ENCODE results near the gene CFAP53. TPM values are rescaled to one million over a fixed set of nuclear protein-coding genes. Genes with fewer than 3 reads are reported as not detected.

CFAP53 gene
- total RNA-seq, 4 donors from 2014 or later, result 0.37 to 1.3 TPM; not detected in 2

DNA sequence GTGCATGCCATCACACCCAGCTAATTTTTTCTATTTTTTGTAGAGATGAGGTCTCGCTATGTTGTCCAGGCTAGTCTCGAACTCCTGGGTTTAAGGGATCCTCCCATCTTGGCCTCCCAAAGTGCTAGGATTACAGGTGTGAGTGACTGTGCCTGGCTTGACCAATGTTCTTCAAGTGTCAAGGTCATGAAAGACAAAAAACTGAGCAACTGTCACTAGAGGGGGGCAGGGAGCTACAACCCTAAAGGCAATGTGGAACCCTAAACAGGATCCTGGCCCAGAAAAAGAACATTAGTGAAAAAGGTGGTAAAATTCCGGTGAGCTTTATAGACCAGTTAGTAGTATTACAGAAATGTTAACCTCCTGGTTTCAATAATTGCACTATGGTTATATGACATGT is 78.6 kb downstream of the CFAP53 start:
- DNase-seq (ENCODE audit: low spot score), result no peak
- ATAC-seq (ENCODE audit: low FRiP score), result no peak
- TF ChIP-seq, protein P1, sequence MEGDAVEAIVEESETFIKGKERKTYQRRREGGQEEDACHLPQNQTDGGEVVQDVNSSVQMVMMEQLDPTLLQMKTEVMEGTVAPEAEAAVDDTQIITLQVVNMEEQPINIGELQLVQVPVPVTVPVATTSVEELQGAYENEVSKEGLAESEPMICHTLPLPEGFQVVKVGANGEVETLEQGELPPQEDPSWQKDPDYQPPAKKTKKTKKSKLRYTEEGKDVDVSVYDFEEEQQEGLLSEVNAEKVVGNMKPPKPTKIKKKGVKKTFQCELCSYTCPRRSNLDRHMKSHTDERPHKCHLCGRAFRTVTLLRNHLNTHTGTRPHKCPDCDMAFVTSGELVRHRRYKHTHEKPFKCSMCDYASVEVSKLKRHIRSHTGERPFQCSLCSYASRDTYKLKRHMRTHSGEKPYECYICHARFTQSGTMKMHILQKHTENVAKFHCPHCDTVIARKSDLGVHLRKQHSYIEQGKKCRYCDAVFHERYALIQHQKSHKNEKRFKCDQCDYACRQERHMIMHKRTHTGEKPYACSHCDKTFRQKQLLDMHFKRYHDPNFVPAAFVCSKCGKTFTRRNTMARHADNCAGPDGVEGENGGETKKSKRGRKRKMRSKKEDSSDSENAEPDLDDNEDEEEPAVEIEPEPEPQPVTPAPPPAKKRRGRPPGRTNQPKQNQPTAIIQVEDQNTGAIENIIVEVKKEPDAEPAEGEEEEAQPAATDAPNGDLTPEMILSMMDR (IDR thresholded peaks at IDR 0.05), result no peak

DNA sequence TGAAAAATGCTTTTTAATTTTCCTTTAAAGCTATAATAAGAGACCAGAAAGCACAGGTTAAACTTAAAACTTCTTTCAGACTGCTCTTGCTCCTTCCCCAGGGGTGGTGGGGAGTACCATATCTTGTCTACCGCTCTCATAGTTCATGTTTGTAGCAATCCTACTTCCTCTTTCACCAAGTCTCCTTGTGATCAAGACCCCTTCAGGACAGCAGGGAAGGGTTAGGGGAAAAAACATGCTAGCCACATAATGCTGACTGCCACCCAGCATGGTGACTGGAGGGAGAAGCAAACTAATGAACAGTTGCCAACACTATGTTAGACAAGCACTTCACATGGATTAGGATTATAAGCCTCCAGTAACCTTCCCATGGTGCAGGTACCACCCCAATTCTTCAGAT is 79.9 kb downstream of the CFAP53 start:
- ATAC-seq (ENCODE audit: low FRiP score), result no peak
- no peak for DNase-seq (ENCODE audit: low spot score)
- TF ChIP-seq, protein P1 (IDR thresholded peaks at IDR 0.05), result no peak

DNA sequence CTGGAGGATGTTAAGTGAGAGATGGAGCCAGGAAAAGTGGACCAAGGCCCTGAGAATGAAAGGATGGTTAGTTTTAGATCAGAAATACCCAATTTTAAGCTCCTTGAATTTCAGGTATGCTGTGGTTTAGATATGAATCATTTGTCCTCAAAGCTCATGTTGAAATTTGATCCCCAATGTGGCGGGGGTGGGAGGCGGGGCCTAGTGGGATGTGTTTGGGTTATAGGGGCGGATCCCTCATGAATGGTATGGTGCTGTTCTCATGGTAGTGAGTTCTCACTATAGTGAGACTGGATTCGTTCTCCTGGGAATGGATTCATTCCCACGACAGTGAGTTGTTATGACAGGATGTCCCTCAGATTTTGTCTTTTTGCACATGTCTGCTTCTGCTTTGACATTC is 82.7 kb downstream of the CFAP53 start:
- ATAC-seq (ENCODE audit: low FRiP score), result no peak
- TF ChIP-seq, protein P1 (IDR thresholded peaks at IDR 0.05), result no peak

DNA sequence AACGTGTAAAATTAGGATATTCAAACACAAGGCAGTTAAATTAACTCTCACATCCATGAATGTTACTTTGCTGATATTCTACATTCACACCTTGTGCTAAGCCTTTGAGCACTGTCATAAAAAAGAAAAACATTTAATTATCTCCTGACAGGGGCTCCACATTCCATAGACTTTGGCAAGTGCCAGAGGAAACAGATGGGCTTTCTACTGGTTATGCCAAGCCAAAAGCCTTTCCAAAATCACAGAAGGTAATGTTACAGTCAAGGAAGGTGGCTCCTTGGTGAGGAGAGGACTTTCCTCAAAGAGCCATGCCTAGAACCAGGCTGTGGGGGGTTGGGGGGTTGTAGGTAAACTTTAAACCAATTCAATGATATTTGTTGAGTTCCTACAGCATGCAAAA is 83.8 kb downstream of the CFAP53 start:
- ATAC-seq (ENCODE audit: low FRiP score), result no peak
- TF ChIP-seq, protein P1 (IDR thresholded peaks at IDR 0.05), result no peak
- DNase-seq (ENCODE audit: low spot score), result no peak

More for the DNA sequence above, 82.7 kb downstream of the CFAP53 start:
- no peak for DNase-seq (ENCODE audit: low spot score)

DNA sequence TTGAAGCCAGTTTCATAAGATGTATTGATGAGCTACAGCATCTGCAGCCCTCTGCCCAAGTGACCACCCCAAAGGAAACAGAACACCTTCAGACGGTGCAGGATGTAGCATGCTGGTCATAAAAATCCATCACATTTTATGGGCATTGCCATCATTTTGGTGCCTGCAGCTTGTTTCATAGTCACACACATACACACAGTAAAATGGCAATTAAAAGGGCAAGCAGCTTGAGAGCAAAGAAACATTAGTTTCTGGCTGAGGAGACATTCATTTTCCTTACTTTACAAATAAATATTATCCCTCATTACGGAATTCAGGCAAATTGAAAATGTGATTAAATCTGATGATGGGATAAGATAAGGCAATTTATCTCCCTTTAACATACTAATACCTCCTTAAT is 84.7 kb downstream of the CFAP53 start:
- ATAC-seq (ENCODE audit: low FRiP score), result no peak
- no peak for DNase-seq (ENCODE audit: low spot score)
- TF ChIP-seq, protein P1 (IDR thresholded peaks at IDR 0.05), result no peak

DNA sequence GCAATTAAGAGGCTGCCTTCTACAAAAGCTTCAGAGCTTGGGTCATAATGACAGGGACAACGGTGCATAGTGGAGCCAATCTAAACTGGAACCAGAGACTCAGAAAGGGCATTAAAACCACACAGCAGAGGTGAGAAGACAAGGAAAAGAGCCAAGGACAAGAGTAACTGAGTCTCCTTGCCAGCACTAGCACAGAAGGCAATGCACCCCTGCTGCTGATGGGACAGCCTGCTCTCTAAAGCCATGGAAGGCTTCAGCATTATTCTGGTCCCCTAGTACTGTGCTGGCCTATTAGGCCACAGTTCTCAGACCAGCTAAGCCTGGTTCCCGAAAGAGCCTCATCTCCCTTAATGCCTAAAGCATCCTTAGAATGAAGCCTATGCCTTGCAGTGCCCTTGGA is 86.8 kb downstream of the CFAP53 start:
- no peak for ATAC-seq (ENCODE audit: low FRiP score)
- TF ChIP-seq, protein P1 (IDR thresholded peaks at IDR 0.05), result no peak
- no peak for DNase-seq (ENCODE audit: low spot score)

DNA sequence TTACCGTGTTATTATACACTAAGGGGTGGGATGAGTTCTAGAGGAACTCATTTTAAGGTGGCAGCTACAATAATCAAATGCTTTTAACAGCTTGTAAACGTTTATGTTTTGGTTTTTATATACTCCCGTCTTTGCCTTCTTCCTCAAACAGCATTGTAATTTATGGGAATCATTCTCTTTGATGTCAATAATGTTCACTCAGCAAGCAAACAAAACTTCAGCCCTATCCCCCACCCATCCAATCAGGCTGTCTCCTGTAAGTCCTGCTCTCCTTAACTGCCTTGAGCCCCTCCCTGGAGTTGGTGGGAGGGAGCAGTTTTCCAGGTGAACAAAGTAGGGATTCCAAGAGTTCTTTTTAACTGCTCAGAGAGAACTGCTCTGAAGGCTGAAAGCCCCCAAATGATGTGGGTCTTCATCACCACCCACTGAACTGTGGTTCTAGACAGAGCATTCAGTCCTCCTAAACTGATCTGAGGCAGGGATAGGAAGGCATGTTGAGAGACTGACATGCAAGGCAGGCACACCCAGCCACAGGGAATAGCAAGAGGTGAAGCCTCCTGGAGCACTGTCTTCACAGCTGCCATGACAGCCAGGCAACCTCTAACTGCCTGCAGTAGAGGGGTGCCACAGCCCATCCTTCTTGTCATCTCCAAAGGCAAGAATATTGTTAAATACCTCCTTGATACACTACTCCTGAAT is 88.9 kb downstream of the CFAP53 start:
- no peak for DNase-seq (ENCODE audit: low spot score)

More for the DNA sequence above, 88.9 kb downstream of the CFAP53 start:
- TF ChIP-seq, protein P1 (IDR thresholded peaks at IDR 0.05), result no peak
- ATAC-seq (ENCODE audit: low FRiP score), result no peak

Data from omental fat pad (tissue), 4 donors.